HepG2 (cell line): ENCODE data around the gene CKMT2. TPM values are rescaled to one million over a fixed set of nuclear protein-coding genes. Genes with fewer than 3 reads are reported as not detected.
A peak's percentile ranks its signal among the peaks of the same experiment; 100 is the strongest.

ENCODE experiments used
- CENPX ChIP-seq: sonication (generic); formaldehyde crosslinking; IDR thresholded peaks from 2 replicates; pipeline ENCODE4 v1.9.0; 2021; ENCODE audit warnings: mild to moderate bottlenecking, missing genetic modification reagents, moderate library complexity
- HOXA3 ChIP-seq: sonication (generic); formaldehyde crosslinking; IDR thresholded peaks from 2 replicates; pipeline ENCODE4 v1.5.0; 2020; ENCODE audit warnings: missing genetic modification reagents
- KDM6A ChIP-seq: IDR thresholded peaks from 2 replicates; pipeline ENCODE4 v1.6.1; 2016; ENCODE audit warnings: low read depth
- KLF6 ChIP-seq: IDR thresholded peaks from 2 replicates; pipeline ENCODE4 v1.8.0; 2016; ENCODE audit warnings: missing biosample characterization, missing genetic modification reagents
- MAFG ChIP-seq: sonication (generic); formaldehyde crosslinking; IDR thresholded peaks from 2 replicates; pipeline ENCODE4 v1.5.1; 2020; ENCODE audit warnings: mild to moderate bottlenecking, missing genetic modification reagents
- MATR3 ChIP-seq: sonication (generic); formaldehyde crosslinking; IDR thresholded peaks from 2 replicates; pipeline ENCODE4 v1.4.0; 2020; ENCODE audit warnings: missing genetic modification reagents
- PHB2 ChIP-seq: fragments of 450-650 bp; IDR thresholded peaks from 2 replicates; pipeline ENCODE4 v1.6.1; 2018; ENCODE audit not compliant: partially characterized antibody
- RAD21 ChIP-seq: fragments of 450-650 bp; formaldehyde crosslinking; IDR thresholded peaks from 2 replicates; pipeline ENCODE4 v1.5.0; 2020; ENCODE audit warnings: mild to moderate bottlenecking
- SNAI1 ChIP-seq: sonication (generic); formaldehyde crosslinking; IDR thresholded peaks from 2 replicates; pipeline ENCODE4 v1.5.0; 2020; ENCODE audit warnings: mild to moderate bottlenecking, missing genetic modification reagents, borderline replicate concordance
- ZNF619 ChIP-seq: sonication (generic); formaldehyde crosslinking; IDR thresholded peaks from 2 replicates; pipeline ENCODE4 v1.4.0; 2020; ENCODE audit warnings: mild to moderate bottlenecking, missing genetic modification reagents
- polyA plus RNA-seq, 8 experiments: library from polyadenylated mRNA; depleted of rRNA in 3 of 8; stranded (reverse) in 7 of 8; unstranded in 1 of 8; fragments of >200 nt; fragmentation: Illumina TruSeq in 4 of 8; extraction: Trizol in 4 of 8; gene quantifications; 2 replicates each; pipeline versions ENCODE4 v1.2.1 to v1.2.3, GENCODE V29; 2011 to 2016; ENCODE audit warnings: low read depth in 4 of 8, missing spikeins in 1 of 8, mixed read lengths in 1 of 8; ENCODE audit not compliant: insufficient read depth in 1 of 8
- total RNA-seq, 5 experiments: library from RNA; depleted of rRNA; stranded (reverse); fragments of >200 nt; fragmentation: Illumina TruSeq; extraction: Trizol; gene quantifications; 2 replicates each; pipeline ENCODE4 v1.2.3, GENCODE V29; 2016; ENCODE audit warnings: low read depth in 1 of 5
- TF ChIP-seq, protein P1 (sequence below), 2 experiments: sonication (generic) in 1 of 2; formaldehyde crosslinking in 1 of 2; IDR thresholded peaks; 2 replicates each; pipeline versions ENCODE4 v1.6.1 to v1.9.0; 2014 to 2022; ENCODE audit warnings: antibody characterized with exemption in 1 of 2, borderline replicate concordance in 1 of 2, inconsistent platforms in 1 of 2, low read depth in 1 of 2, missing genetic modification reagents in 1 of 2
- TF ChIP-seq, protein P2 (sequence below): sonication (generic); formaldehyde crosslinking; IDR thresholded peaks from 2 replicates; pipeline ENCODE4 v1.5.1; 2020; ENCODE audit warnings: missing genetic modification reagents, mild to moderate bottlenecking, borderline replicate concordance
- TF ChIP-seq, protein P3 (sequence below): sonication (generic); formaldehyde crosslinking; IDR thresholded peaks from 2 replicates; pipeline ENCODE4 v1.4.0; 2020; ENCODE audit warnings: missing genetic modification reagents, borderline replicate concordance
- TF ChIP-seq, protein P4 (sequence below): sonication (generic); formaldehyde crosslinking; IDR thresholded peaks from 2 replicates; pipeline ENCODE4 v1.4.0; 2020; ENCODE audit warnings: missing genetic modification reagents
- TF ChIP-seq, protein P5 (sequence below): sonication (generic); formaldehyde crosslinking; IDR thresholded peaks from 2 replicates; pipeline ENCODE4 v1.5.1; 2020; ENCODE audit warnings: missing genetic modification reagents, mild to moderate bottlenecking, borderline replicate concordance

Gene CKMT2
- total and polyA plus RNA-seq, 2 of the 13 experiments (the other 11 are each of a cell fraction or from before 2014, with no cell fraction given) = 1.2 to 8.8 TPM

DNA sequence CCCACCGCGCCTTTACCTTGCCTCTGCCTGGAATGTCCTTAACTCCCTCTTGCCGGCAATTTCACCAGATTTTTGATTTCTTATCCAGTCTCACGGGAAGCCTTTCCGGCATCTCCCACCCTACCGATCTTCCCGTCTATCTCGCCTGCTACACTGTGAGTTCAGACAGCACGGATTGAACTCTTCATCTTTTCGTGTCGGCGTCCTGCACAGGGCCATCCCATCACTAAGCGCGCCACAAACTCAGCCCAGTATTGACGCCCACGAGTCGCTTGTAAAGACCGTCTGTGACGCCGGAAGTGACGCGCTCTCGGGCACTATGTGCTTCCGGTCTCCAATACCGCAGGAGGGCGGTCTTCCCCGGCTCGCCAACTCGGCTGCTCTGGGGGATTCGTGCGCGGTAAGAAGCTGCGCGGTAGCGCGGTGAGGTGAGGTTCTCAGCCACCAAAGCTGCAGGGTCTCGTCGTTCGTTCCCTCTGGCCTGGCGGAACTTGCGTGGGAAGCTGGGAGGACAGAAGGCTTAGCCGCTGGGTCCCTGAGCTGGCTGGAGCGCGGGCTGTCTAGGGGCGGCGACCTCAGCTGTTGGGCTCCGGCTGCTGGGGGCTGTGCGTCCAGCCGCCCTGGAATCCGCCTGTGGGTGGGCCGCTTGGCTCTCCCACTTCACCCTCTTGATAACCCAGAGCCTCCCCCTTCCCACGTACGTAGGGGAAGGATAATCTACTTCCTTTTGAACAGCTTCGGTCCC is 68.3 kb downstream of the CKMT2 start, which contains the start of gene ZCCHC9 (continued):
- TF ChIP-seq, protein P1, sequence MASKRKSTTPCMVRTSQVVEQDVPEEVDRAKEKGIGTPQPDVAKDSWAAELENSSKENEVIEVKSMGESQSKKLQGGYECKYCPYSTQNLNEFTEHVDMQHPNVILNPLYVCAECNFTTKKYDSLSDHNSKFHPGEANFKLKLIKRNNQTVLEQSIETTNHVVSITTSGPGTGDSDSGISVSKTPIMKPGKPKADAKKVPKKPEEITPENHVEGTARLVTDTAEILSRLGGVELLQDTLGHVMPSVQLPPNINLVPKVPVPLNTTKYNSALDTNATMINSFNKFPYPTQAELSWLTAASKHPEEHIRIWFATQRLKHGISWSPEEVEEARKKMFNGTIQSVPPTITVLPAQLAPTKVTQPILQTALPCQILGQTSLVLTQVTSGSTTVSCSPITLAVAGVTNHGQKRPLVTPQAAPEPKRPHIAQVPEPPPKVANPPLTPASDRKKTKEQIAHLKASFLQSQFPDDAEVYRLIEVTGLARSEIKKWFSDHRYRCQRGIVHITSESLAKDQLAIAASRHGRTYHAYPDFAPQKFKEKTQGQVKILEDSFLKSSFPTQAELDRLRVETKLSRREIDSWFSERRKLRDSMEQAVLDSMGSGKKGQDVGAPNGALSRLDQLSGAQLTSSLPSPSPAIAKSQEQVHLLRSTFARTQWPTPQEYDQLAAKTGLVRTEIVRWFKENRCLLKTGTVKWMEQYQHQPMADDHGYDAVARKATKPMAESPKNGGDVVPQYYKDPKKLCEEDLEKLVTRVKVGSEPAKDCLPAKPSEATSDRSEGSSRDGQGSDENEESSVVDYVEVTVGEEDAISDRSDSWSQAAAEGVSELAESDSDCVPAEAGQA (IDR thresholded peaks at IDR 0.05; ENCODE audit: low read depth) = peak; percentile 94
- TF ChIP-seq, protein P1 (CRISPR knock-in tag; IDR thresholded peaks at IDR 0.05; ENCODE audit: borderline replicate concordance) = 0 out of 2 replicates have a peak, but pooled peaks have one; percentile 82
- peak; percentile 79; the same call in 1 of the 2 replicates for TF ChIP-seq ZNF619
- TF ChIP-seq, protein P2, sequence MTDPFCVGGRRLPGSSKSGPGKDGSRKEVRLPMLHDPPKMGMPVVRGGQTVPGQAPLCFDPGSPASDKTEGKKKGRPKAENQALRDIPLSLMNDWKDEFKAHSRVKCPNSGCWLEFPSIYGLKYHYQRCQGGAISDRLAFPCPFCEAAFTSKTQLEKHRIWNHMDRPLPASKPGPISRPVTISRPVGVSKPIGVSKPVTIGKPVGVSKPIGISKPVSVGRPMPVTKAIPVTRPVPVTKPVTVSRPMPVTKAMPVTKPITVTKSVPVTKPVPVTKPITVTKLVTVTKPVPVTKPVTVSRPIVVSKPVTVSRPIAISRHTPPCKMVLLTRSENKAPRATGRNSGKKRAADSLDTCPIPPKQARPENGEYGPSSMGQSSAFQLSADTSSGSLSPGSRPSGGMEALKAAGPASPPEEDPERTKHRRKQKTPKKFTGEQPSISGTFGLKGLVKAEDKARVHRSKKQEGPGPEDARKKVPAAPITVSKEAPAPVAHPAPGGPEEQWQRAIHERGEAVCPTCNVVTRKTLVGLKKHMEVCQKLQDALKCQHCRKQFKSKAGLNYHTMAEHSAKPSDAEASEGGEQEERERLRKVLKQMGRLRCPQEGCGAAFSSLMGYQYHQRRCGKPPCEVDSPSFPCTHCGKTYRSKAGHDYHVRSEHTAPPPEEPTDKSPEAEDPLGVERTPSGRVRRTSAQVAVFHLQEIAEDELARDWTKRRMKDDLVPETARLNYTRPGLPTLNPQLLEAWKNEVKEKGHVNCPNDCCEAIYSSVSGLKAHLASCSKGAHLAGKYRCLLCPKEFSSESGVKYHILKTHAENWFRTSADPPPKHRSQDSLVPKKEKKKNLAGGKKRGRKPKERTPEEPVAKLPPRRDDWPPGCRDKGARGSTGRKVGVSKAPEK (CRISPR knock-in tag) = 0 out of 2 replicates have a peak, but pooled peaks have one; percentile 48
- TF ChIP-seq RAD21 (CRISPR knock-in tag) = peak; percentile 43; the same call in 1 of the 2 replicates
- TF ChIP-seq HOXA3 (CRISPR knock-in tag) = peak; percentile 98
- TF ChIP-seq SNAI1 (CRISPR knock-in tag) = no peak
- TF ChIP-seq, protein P3, sequence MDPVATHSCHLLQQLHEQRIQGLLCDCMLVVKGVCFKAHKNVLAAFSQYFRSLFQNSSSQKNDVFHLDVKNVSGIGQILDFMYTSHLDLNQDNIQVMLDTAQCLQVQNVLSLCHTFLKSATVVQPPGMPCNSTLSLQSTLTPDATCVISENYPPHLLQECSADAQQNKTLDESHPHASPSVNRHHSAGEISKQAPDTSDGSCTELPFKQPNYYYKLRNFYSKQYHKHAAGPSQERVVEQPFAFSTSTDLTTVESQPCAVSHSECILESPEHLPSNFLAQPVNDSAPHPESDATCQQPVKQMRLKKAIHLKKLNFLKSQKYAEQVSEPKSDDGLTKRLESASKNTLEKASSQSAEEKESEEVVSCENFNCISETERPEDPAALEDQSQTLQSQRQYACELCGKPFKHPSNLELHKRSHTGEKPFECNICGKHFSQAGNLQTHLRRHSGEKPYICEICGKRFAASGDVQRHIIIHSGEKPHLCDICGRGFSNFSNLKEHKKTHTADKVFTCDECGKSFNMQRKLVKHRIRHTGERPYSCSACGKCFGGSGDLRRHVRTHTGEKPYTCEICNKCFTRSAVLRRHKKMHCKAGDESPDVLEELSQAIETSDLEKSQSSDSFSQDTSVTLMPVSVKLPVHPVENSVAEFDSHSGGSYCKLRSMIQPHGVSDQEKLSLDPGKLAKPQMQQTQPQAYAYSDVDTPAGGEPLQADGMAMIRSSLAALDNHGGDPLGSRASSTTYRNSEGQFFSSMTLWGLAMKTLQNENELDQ (CRISPR knock-in tag) = 0 out of 2 replicates have a peak, but pooled peaks have one; percentile 17
- TF ChIP-seq, protein P4, sequence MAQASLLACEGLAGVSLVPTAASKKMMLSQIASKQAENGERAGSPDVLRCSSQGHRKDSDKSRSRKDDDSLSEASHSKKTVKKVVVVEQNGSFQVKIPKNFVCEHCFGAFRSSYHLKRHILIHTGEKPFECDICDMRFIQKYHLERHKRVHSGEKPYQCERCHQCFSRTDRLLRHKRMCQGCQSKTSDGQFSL = no peak; the same call in 1 of the 2 replicates
- TF ChIP-seq KLF6 (CRISPR knock-in tag) = peak; percentile 94
- no peak for TF ChIP-seq KDM6A (CRISPR knock-in tag)
- TF ChIP-seq, protein P5, sequence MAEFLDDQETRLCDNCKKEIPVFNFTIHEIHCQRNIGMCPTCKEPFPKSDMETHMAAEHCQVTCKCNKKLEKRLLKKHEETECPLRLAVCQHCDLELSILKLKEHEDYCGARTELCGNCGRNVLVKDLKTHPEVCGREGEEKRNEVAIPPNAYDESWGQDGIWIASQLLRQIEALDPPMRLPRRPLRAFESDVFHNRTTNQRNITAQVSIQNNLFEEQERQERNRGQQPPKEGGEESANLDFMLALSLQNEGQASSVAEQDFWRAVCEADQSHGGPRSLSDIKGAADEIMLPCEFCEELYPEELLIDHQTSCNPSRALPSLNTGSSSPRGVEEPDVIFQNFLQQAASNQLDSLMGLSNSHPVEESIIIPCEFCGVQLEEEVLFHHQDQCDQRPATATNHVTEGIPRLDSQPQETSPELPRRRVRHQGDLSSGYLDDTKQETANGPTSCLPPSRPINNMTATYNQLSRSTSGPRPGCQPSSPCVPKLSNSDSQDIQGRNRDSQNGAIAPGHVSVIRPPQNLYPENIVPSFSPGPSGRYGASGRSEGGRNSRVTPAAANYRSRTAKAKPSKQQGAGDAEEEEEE (CRISPR knock-in tag) = no peak
- no peak for TF ChIP-seq MATR3 (CRISPR knock-in tag)
- TF ChIP-seq CENPX (CRISPR knock-in tag) = no peak
- no peak for TF ChIP-seq PHB2
- no peak for TF ChIP-seq MAFG (CRISPR knock-in tag)
